HL-60 (cell line): ENCODE measurements around the gene SEPTIN7.

Experiments used
- POLR2AphosphoS5 ChIP-seq: IDR thresholded peaks from 2 replicates; pipeline ENCODE4 v1.6.1; 2012; ENCODE audit warnings: low read depth
- TF ChIP-seq, protein P1 (sequence below): IDR thresholded peaks from 2 replicates; pipeline ENCODE4 v1.6.1; 2012; ENCODE audit warnings: low read depth; ENCODE audit not compliant: insufficient replicate concordance
- TF ChIP-seq, protein P2 (sequence below): IDR thresholded peaks from one replicate; pipeline ENCODE4 v1.5.1; 2011; ENCODE audit warnings: low read length, control low read depth, inconsistent platforms; ENCODE audit not compliant: insufficient read depth

DNA sequence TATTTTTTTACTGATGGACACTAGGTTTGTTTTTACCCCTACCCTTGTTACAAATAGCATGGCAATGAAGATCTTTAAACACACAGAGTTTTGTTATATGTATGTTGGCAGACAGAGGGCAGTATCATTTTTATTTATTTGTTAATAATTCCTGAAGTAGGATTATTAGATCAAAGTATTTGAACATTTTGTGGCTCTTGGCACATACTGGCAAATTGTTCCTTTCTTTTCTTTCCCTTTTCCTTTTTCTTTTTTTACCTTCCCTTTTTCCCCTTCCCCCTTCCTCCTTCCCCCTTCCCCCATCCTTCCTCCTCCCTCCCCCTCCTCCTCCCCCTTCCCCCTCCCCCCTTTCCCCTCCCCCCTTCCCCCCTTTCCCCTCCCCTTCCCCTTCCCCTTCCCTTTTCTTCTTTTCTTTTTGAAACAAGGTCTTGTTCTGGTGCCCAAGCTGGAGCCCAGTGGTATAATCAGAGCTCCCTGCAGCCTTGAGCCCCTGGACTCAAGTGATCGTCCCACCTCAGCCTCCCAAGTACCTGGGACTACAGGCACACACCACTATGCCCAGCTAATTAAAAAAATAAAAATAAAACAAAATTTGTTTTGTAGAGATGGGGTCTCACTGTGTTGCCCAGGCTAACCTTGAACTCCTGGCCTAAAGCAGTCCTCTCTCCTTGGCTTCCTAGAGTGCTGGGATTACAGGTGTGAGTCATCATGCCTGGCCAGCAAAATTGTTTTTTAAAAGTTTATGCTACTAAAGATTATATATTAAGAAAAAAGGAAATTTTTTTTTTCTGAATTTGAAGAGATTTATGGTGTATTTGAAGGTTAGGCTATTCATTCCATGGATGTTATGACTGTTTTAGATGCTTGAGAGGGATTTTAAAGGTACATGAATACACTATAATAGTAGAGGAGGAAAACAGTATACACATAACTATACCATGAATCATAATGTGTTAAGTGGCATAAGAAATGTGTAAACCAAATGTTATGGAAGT is 39.3 kb downstream of the SEPTIN7 start:
- TF ChIP-seq, protein P1, sequence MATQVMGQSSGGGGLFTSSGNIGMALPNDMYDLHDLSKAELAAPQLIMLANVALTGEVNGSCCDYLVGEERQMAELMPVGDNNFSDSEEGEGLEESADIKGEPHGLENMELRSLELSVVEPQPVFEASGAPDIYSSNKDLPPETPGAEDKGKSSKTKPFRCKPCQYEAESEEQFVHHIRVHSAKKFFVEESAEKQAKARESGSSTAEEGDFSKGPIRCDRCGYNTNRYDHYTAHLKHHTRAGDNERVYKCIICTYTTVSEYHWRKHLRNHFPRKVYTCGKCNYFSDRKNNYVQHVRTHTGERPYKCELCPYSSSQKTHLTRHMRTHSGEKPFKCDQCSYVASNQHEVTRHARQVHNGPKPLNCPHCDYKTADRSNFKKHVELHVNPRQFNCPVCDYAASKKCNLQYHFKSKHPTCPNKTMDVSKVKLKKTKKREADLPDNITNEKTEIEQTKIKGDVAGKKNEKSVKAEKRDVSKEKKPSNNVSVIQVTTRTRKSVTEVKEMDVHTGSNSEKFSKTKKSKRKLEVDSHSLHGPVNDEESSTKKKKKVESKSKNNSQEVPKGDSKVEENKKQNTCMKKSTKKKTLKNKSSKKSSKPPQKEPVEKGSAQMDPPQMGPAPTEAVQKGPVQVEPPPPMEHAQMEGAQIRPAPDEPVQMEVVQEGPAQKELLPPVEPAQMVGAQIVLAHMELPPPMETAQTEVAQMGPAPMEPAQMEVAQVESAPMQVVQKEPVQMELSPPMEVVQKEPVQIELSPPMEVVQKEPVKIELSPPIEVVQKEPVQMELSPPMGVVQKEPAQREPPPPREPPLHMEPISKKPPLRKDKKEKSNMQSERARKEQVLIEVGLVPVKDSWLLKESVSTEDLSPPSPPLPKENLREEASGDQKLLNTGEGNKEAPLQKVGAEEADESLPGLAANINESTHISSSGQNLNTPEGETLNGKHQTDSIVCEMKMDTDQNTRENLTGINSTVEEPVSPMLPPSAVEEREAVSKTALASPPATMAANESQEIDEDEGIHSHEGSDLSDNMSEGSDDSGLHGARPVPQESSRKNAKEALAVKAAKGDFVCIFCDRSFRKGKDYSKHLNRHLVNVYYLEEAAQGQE, result no peak
- TF ChIP-seq, protein P2, sequence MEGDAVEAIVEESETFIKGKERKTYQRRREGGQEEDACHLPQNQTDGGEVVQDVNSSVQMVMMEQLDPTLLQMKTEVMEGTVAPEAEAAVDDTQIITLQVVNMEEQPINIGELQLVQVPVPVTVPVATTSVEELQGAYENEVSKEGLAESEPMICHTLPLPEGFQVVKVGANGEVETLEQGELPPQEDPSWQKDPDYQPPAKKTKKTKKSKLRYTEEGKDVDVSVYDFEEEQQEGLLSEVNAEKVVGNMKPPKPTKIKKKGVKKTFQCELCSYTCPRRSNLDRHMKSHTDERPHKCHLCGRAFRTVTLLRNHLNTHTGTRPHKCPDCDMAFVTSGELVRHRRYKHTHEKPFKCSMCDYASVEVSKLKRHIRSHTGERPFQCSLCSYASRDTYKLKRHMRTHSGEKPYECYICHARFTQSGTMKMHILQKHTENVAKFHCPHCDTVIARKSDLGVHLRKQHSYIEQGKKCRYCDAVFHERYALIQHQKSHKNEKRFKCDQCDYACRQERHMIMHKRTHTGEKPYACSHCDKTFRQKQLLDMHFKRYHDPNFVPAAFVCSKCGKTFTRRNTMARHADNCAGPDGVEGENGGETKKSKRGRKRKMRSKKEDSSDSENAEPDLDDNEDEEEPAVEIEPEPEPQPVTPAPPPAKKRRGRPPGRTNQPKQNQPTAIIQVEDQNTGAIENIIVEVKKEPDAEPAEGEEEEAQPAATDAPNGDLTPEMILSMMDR, result no peak
- no peak for TF ChIP-seq POLR2AphosphoS5
